Non-pigmented ciliary epithelial cell (primary cell): Measurements from ENCODE around the gene HDGFL3.

Experiments
- DNase-seq: peaks from one replicate; pipeline ENCODE4 v3.0.0-alpha.2; 2010; ENCODE audit warnings: low read depth

HDGFL3 gene

DNA sequence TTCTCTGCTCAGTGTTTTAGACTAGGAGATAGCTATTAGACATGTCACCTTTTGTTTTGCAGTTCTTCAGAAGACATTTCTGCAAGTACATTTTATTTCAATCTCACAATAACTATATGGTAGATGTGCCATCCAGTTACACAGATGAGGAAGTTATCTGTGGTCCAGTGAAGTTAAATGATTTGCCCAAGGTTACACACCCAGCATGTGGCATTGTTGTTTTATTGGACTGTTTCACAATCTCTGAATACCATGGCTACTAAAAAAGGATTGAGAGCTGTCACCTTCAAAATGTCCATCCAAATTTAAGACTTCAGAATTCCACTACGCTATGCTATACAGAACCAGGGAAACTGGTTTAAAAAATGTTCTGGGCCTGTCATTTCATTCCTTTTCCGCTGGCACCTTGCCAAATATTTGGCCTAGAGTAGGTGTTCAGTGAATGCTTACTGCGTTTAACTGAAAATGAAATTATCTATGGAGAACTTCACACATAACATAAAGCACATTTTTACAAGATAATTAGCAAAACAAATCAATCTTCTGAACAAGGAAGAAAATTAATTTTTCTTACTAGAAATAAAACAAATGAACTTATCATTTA lies 80.0 kb downstream of the HDGFL3 start:
- no peak for DNase-seq

DNA sequence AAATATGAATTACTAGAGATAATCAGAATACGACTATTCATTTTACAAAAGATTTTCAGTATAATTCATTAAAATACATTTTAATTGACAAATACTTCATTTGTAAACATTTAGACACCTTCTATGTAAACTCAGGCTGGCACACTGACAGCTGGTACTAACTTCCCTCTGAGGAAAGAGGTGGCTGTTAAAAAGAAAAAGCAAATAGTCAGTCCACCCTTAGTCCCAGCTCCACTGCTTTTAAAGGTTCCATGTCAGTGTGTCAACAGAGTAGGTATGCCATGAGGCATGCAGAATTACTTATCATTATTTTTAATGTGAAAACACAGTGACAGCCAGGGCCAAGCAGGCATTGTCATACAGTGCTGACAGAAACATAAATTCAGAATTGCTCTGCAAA lies 84.1 kb downstream of the HDGFL3 start:
- DNase-seq = no peak

DNA sequence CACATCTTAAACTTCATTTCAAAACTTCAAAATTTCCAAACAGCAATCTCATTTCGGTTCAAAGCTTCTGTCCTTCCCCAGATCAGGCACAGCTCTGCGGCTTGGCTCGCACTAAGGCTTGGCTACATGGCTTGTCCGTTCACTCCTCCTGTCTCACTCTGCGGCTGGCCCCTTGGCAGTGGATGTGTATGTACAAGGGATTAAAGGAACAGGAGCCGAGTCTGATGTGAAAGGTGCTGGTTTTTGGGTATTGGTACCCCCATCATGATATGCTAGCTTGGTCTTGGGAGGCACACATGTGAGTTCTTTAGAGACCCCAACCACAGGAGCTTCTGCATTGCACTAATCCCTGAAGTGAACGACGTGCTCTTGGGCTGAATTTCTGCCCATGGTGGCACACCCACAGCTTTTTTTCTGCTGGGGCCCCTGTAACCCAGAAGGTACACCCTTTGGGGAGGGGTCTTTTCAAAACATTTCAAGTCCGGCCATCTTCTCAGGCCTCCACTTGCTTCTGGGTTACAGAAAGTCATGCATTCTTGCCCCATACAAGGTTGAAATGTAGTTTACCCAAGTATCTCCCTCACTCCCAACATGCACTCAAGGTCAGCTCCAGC lies 87.5 kb downstream of the HDGFL3 start:
- DNase-seq = no peak

DNA sequence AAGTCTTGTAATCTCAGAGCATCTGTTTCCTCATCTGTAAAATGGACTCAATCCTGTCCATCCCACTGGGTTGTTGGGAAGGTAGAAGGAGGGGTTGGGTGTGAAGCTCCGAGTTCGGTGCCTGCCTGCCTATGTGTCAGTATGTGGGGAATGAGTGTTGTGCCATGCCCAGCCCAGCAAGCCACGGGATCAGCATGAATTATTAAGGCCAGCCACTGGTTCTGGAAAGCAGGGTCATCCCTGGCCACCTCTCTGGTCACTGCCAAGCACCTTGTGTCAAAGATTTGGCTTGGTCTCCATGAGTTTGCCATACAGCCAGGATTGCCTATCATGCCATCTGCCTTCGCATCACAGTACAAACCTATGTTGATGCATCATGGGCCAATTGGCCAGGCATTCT lies 88.7 kb downstream of the HDGFL3 start:
- DNase-seq = no peak

DNA sequence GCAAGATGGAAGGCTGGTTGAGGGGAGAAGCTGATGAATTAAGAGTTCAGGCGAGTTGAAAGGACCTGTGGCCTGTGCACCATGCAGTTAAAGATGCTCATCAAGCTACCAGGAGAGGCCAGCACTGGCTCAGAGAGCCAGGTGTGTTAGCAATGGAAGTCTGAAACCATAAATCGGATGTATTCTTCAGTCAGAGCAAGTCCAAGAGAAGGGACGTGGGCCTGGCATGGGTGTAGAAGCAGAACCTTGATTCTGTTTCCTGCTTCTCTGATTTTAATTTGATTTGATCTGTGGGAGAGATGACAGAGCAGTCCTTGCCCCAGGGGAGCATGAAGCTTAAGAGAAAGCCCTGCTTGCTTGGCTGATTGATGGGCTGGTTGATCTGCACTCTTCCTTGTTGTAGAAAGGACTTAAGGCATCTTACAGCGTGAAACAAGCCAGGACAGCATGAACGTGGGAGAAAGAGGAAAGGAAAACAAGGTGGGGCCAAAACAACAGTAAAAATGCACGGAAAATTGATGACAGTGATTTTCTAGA lies 89.3 kb downstream of the HDGFL3 start:
- no peak for DNase-seq

DNA sequence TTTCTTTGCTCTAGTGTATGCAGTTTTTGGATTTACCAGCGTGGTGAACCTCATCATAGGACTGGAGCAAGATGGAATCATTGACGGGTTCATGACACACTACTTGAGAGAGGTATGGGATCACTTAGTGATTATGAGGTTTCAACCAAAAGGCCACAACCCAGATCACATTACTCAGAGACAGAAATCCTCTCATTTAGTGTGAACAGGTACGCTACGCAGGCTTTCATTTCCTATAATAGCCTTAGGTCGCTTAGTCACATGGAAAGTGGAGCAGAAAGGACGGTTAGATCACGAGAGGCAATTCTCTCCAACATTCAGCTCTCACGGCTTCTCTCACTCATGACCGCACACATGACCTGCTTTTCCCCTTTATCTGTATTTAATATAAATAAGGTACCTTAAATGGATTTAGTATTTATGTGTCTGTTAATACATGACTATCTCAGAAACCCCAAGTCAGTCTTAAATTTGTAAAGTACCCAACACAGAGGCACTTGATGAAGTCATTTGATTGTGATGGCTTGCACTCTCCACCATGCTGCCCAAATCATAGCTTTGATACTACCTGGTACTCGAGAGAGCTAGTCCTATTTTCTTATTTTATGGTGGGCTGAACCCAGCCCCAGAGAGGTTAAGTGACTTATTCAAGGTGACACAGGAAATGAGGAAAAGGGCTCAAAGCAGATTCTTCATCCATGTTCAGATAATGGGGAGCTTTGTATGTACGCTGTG lies 91.6 kb downstream of the HDGFL3 start:
- no peak for DNase-seq

DNA sequence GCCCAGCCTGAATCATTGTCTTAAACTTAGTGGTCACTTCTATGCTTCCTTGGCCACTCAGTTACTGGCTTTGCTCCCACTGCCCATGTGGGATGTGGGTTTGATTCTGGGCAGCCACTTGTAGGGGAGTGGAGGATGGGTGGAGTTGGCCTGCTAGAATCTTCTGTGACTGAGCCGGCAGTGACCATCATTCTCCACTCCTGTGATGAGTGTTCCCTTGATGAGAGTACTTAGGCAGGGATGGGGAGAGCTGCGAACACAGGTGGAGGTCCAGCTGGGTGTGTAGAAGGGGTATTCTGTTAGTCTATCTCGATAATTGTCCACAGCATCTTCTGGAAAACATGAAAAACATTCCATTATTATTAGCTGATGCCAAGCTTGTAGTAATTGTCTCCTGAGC lies 92.2 kb downstream of the HDGFL3 start:
- no peak for DNase-seq

DNA sequence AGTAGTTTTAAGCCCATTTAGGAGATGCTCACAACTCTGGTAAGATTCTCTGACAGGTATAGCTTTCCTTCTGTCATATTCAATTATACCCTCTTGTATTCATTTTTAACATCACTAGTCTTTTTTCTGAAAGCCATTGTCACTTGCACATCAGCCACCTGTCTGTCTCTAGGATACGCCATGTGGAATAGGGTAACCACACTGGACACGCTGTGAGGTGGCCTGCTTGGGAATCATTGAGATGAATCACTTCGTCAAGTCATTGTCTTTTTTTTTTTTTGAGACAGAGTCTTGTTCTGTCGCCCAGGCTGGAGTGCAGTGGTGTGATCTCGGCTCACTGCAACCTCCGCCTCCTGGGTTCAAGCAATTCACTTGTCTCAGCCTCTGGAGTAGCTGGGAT lies 92.8 kb downstream of the HDGFL3 start:
- no peak for DNase-seq

DNA sequence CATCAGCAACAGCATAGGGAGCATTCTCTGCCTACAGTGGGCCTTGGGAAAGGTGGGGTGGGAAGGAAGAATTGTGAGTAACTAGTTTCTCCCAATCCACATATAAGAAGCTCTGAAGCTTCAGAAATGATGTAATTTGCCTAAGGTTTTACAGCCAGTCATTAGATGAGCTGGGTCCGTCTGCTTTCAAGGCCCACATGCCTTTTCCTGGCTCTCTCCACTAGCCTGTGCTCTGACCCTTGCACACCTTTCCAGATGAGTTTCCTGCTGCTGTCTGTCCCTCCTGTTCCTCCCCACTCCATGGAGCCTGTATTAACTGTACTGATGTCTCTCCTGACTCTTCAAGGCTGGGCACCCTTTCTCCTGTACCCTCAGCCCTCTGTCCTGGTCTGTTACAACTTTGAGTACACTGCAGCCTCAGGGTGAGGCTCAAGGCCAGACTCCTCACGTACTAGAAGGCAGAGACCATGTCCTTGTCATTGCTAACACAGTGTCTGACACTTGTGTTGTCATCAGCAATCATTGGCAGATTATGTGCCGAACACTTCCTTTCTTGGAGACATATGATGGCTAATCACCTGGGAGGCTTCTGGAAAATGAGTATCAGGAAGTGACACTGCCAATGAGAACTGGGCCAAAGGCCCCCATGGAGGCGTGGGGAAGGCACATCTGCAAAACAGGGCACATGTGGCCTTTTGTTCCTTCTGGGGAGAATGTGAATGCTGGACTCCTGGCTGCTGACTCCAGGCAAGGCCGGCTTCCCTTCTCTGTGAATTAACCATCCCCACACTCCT lies 93.5 kb downstream of the HDGFL3 start:
- no peak for DNase-seq

DNA sequence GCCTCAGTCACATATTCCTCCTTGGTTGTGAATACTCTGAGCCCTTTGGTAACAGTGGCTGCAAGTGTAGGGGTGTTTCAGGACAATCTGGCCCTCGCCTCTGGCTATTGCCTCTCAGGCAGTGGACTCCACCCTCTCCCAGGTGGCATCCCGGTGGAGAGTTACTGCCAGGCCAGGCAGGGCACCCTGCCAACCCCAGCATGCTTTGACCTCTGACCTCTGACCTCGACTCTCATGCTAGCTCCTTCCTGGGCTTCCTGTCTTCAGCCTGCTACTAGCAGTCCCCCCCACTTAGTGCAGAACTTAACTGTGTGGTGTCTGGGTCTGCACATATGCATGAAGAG lies 94.7 kb downstream of the HDGFL3 start:
- DNase-seq = no peak

DNA sequence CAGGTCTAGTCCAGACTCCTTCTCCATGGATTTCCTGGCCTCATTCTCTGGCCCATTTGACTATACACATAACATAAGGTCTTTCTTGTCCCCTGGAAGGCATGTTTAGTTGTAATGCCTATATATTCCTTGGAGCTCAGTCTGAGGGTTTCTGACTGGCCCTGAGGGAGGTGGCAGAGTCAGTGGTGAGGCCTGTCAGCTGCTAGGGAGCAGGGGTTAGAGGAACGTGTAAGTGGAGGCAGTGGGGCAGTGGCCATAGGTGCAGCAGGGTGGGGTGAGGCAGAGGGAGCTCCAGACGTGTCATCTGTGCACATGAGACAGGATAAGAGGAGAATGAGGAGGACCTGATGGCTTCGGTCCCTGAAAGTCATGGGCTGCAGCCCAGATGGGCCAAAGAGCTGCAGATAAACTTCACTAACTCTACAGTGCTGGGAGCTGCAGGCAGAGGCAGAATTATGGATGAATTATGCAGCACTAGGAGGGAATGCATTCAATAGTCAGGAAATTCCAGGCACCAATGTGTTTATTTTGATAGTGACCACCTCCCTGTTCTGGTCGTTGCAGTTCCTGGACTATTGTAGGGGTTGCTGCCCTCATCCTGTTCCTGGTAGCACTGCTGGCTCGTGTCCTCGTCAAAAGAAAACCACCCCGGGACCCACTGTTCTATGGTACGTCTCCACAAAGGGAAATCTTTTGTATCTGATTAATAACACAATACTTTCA lies 95.2 kb downstream of the HDGFL3 start:
- DNase-seq = peak; percentile 65

DNA sequence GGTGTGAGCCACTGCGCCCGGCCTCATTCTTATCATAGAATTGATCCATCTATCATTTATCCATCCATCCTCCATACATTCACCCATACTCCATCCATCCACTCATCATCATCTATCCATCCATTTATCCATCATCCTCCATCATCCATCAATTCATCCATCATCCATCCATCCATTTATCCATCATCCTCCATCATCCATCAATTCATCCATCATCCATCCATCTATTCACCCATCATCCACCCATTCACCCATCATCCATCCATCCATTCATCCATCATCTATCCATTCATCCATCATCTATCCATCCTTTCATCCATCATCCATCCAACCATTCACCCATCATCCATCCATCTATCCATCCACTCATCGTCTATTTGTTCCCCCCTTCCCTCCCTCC lies 96.5 kb downstream of the HDGFL3 start:
- DNase-seq = no peak

DNA sequence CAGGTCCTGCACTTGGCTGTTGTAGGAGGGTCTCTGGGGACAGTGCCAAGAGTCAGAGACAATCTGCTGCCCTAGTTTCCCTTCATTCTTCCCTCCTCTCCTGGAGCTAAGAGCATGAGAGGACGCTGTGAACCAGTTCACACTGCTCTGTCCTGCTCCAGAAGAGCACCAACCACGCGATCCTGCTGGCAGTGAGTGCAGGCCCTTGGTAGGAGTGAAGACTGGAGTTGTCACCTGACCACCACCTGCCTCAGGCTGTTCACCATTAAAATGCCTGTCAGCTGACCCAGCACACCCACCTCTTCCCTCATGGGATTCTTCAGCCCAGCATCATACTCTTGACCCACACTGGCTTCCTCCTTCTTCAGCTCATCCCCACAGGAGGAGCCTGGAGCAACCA lies 97.2 kb downstream of the HDGFL3 start:
- no peak for DNase-seq

DNA sequence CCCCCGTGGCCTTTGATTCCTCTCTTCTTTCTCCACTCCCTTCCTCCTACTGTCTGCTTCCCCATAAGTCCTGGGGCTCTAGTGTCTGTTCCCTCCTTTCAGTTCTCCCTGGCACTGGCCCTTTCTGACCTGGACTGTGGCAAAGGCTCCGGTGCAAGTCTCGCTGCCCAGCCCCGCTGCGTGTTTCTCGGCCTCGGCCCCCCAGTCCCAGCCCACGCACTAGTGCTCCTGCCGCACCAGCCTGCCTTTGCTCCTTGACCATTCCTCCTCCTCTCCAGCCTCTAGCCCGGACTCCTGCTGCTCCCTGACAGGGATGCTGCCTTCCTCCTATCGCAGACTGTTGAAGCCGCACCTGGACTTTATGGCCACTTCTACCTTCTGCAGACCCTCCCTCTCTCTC lies 98.1 kb downstream of the HDGFL3 start:
- DNase-seq = no peak

DNA sequence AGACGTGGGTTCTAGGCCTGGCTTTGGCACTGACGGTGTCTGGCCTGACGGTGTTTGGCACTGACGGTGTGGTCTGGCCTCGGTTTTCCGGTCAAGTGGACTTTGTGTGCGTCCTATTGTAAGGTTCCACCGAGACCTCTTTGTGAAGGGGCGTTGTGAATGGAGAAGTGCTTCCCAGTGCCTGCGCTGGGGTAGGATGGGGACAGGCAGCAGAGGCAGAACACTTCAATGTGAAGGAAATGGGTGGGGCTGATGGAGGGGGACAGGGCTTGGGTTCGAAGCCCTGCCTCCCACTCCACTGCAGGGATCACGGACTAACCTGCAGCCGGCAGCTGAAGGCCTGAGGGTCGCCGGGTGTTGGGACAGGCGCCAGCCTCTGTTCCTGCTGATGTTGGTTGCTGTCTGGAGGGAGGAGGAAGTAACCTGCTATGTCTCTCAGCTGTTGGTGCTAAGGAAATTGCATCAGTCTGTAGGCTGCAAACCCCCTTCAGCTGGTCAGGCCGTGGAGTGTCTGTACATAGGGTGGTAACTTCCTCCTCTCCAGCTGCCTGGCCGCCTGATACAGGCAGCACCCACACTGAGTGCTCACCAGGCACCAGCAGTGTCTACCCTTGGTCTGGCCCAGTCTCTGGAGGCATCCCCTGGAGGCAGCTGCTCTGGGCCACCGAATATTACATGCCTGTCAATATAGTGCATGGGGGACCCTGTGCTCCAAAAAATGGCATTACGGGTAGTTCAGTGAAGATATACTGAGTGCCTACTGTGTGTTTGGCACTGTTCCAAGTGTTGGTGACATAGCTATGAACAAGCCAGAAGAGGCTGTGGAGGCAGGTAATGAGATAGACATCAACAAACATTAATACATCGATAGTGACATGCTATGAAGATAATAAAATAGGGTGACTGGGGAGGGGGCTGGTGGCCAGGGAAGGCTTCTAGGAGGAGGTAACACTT lies 99.1 kb downstream of the HDGFL3 start:
- DNase-seq = peak; percentile 19

DNA sequence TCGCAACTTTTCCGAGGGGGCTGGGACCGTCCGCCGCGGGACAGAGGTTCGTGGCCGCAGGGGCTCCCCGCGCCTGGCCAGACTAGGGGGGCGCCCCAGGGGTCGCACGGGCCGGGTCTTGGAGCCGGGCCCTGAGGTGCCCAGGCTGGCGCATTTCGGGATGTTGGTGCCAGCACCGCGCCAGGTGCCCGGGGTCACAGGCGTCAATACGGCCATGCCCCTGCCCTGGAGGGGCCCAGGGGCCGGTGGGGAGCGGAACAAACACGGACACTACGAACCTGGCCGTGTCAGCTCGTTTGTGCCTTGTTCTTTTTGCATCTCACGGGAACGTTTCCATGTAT lies 99.8 kb downstream of the HDGFL3 start:
- no peak for DNase-seq

DNA sequence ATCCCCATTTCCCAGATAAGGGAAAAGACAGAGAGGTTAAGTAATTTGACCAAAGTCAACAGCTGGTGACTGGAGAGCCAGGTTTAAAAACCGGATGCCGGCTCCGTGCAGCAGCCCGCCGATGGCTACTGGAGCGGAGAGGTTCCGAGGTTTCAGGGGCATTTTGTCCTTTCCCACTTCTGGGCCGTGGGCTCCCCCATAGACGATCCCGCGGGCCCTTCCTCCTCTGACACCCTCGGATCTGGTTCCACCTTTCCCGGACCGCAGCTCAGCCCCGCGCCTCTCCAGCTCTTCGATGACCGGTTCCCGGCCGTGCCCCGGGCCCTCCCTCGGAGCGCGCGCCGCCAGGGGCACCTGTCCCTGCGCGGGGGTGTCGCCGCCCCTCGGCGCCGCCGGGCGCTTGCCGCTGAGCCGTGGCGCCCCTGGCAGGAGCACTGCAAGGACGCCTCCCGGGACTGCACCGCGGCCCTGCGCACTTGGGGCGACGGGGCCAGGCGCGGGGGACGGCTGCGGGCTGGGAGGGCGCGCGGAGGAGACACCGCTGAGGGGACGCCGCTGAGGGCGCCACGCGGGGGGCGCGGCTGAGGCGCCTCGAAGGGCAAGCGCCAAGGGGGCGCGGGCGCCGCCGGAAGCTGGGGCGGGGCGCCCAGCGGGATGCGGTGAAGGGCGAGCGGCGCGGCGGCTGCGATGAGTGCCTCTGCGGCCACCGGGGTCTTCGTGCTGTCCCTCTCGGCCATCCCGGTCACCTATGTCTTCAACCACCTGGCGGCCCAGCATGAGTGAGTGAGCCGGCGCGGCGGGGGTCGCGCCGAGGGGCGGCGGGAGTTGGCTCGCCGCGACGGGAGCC lies 100.4 kb downstream of the HDGFL3 start, which contains the start of gene TM6SF1:
Gene TM6SF1, plus strand, starts transcription at position 652 of the 847 bp plus-strand sequence. Its CDS starts 36 bp downstream, at position 688.
- DNase-seq = no peak

DNA sequence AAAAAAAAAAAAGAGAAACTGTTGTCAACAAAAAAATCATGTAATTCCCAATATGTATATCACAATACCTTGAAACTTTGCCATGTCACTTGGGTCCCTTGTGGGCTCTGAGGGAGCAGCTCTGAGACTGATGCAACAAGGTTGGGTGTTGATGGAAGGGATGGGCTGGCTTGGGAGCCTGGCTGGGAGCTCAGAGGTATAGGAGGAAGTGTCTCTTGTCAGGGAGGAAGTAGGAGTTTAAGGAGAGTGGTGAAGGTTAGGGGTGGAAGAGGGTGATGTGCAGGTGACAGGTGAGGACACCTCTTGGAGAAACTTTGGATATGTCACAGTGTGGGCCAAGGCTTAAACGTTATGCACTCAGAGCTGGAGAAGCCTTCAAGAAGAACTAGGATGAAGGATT lies 102.2 kb downstream of the HDGFL3 start:
- DNase-seq = no peak

DNA sequence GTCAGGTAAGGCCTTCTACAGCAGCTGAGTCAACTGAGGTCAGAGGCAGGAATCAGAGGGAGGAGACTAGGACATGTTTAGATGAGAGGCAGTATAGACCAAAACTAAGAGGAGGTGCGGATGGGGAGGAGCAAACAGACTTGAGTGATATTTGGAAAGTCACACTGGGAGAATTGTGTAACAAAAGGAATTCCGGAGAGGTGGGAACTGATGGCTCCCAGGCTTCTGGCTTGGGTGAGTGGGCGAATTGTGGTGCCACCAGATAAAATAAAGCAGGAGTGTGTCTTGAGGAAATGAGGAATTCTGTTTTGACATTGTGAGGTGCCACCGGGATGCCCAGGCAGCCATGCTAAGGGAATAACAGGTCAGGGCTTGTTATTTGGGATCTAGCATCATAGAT lies 103.5 kb downstream of the HDGFL3 start:
- DNase-seq = no peak

DNA sequence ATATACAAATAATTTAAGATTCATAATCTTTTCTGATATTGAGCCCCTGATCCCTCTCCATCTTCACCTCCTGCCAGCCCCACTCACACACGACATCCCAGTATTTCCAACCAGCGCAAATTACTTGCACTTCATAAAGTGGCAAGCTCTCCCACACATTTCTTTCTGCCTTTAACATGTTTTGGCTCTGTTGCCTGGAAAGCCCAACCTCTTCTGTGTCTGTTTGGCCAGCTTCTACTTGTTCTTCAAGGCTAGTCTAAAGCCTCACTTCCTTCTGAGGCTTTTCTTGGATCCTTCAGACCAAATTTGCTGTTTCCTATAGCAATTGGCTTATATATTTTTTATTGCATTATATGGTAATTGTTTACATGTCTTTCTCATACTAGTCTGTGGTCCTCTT lies 105.3 kb downstream of the HDGFL3 start:
- no peak for DNase-seq
